IPS DF 4.7 (cell line): Measurements from ENCODE around the gene AHCYL2.
"Not testable (repeated sequence)": the region's sequence is repeated elsewhere in the genome, so short reads cannot be mapped to it uniquely, and the experiment has no call there.

ENCODE experiments used
- DNase-seq: peaks from one replicate; pipeline ENCODE4 v3.0.0-alpha.2; 2013; ENCODE audit warnings: low spot score; ENCODE audit errors: extremely low read depth

AHCYL2 gene

DNA sequence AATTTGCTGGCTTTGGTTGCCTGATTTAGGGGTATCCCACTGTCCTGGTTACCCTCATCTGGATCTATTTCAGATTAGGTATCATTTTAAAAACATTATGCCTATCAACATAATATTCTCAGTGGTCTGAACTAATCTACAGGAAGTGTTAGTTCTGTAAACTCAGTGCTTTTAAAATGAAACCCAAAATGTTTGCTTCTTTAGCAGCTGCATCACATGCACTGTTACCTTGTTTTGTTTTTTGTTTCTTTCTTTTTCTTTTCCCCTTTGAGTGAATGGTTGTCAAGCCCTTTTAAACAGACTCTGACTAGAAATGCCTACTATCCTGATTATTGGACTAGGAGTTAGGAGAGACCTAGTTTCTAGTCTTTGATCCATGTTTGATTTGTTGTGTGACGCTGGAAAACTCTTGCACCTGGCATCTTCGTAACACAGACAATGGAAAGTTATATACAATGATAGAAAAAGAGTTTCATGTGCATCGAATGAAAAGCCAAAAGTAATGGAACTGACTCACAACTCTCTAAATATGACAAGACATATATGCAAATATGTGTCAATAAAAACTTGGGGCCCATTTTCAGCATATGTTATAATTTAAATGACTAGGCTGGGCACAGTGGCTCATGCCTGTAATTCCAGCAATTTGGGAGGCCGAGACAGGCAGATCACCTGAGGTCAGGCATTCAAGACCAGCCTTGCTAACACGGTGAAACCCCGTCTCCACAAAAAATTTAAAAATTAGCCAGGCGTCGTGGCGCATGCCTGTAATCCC lies 157.1 kb downstream of the AHCYL2 start:
- no peak for DNase-seq

DNA sequence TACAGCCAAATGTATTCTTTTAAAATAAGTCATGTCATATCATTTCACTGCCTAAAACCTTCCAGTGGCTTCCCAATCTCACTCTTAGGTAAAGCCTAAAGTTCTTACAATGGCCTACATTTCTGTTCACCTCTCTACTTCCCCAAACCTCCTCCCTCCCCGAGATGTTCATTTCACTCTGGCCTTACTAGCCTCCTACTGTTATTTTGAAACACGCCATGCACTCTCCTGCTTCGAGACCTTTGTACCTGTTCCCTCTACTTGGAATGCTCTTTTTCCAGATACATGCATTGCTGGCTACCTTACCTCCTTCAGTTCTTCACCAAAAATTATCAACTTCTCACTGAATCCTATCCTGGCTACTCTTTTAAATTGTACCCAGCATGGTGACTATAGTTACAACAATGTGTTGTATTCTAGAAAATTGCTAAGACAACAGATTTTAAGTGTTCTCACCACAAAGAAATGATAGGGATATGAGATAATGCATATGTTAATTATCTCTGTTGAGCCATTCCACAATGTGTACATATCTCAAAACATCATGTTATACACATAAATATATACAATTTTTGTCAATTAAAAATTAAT lies 158.8 kb downstream of the AHCYL2 start:
- no peak for DNase-seq

DNA sequence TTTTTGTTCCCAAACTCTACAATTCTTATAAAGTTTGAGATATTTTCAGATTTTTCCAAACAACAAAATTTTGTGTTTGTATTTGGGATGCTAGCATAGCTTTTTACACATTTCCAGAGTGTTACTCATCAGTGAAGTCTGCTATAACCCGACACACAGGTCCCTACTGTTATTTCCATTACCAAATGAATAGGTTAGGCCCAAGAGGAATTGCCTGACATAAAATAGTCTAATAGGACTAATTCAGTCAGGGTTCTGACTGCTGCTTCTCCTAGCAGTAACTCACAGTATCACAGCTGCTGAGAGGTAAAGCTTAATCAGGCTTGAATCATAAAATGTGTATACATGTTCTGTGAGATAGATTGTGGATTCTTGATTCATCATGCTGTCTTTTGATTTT lies 160.3 kb downstream of the AHCYL2 start:
- DNase-seq = no peak

DNA sequence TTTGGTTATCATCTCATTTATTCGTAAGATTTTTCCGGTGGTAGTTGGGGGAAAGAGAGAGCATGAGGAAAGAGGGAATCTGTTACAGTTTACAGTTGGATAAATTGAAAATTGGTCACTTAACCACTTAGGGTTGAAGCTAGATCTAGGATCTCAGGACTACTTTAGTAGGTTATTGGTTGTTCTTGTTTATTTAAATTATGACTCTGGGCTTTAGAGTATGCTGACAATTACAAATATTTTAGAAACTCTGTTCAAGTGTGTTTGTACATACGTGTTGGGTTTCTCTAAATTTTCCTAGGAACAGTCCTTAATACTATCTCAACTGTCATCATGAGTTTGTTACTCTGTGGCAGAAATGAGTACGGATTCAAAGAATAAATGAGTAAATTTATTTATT lies 160.8 kb downstream of the AHCYL2 start:
- DNase-seq = no peak

DNA sequence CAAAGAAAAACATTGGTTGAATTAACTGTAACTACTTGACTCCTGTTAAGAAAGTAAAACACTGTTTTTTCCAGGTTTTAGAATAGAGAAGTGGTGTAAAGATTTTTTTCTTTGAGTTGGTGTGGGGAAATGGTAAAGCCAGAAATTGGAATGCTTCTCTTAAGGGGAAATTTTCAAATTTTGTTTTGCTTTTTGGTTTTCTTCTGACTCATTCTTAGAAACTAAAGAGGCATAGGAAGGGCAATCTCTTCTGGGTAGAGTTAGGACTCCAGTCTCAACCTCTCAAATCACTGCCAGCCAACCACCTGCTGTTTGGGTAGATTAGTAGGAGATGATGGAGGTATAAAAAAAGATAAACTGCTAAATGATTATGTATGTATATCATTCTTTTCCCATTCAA lies 161.7 kb downstream of the AHCYL2 start:
- DNase-seq = no peak

DNA sequence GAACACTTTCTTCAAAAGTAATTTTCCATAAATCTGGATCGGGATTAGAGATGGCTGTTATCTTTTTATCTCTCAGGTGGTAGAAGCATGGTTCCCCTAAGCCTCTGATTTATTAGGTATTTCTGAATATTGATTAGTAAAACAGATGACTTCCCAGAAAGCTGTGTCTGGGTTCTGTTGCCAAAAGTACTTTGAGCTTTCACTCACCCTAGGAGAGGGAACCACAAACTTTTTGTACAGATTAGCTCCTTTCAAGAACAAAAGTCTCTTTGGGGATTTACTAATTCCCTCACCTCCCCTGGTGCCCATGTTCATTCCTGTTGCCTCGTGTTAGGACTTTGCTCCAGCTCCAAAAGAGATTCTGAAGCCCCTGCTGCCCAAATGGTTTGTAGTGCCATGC lies 162.7 kb downstream of the AHCYL2 start:
- no peak for DNase-seq

DNA sequence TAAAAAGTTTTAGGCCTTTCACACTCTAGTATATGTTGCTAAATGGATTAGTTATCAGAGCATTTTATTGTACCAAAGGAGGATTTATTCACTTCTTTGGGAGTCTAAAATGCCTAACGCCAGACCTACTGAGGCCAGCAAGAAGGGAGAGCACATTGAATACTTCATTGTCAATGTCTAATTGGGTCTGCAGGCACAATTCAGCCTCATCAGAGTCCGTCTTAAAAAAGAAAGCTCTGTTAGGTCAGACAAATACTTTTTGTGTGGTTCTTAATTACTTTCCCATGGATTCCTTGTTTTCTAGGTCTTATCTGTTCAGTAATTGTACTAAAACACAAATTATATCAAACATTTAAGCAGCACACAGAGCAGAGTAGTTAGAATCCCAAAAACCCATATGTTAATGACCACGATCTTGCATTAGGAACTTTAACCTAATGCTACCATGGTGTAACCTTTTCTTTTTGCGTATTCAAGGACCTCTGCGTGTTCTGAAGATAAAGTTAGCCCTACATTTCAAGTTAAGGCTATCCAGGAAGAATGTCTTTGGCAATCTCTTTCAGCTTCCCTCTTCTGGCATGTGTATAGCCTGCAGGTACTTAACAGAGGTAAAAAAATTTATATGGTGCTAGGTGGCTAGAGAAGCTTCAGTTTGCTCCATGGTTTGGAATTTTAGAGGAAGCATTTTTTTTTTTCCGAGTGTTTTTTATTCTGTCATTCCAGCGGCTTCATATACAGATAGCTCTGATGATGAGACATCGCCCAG lies 163.7 kb downstream of the AHCYL2 start:
- DNase-seq = no peak

DNA sequence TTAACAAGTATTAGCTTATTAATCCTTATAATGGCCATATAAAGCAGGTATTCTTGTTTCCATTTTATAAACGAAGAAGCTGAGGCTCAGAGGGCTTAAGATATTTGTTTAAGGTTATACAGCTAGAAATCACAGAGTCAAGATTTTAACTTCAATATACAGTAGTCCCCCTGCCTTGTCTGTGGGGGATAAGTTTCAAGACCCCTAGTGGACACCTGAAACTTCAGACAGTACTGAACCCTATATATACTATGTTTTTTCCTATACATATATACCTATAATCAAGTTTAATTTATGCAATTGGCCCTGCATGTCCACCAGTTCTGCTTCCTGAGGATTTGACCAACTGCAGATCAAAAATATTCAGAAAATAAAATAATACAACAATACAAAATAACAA lies 165.0 kb downstream of the AHCYL2 start:
- DNase-seq = no peak

DNA sequence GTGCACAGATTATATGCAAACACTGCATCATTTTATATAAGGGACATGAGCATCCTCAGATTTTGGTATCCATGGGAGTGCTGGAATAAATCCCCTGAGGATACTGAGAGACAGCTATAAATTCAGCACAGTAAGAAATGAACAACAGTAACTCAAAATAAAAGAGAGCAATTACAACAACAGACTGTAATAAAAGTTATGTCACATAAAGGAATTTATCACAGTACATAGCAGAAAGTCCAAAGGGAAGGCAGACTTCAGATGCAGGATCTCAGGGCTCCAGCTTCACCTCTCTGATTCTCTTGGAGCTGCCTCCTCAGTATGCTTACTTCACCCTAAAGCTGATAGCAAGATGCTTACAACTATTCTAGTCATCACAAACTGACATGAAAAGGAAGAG lies 165.5 kb downstream of the AHCYL2 start:
- DNase-seq = no peak

DNA sequence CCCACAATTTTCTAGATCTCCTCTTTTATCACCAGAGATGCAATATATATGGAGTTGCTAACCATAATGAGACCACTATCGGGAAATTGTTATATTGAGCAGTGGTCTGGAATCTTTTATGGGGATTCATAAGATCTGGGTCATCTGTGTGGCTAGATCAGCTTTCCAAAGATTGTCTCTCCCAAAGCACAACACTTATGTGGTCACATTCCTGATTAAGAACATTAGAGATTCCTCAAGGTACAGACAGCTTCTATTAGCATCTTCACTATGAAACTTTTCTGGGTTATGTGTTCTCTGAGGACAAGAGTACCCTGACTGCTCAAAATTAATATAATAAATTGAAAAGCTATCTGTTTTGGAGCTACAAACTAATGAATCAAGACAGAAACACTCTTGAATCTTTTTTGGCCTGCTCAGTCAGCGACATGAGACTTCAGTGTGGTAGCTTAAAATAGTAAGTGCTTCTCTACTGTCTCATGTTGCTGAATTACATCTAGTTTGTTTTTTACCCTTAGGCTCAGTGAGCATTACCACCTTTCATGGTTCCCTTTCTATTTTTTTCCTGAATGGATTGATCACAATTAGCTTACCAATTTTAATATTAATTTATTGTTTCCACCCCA lies 166.8 kb downstream of the AHCYL2 start:
- DNase-seq = no peak

DNA sequence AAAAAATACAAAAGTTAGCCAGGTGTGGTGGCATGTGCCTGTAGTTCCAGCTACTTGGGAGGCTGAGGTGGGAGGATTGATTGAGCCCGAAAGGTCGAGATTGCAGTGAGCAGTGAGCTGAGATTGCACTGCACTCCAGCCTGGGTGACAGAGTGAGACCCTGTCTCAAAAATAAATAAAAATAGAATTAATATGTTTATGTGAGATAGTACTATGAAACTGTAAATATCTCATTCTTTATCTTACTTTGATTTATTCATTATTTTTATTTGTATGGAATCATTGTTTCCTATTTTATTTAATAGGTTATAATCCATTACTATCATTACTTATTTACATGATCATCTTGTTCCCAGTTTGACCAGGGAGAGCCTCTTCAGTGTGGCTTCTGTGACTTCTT lies 168.4 kb downstream of the AHCYL2 start:
- DNase-seq = no peak

DNA sequence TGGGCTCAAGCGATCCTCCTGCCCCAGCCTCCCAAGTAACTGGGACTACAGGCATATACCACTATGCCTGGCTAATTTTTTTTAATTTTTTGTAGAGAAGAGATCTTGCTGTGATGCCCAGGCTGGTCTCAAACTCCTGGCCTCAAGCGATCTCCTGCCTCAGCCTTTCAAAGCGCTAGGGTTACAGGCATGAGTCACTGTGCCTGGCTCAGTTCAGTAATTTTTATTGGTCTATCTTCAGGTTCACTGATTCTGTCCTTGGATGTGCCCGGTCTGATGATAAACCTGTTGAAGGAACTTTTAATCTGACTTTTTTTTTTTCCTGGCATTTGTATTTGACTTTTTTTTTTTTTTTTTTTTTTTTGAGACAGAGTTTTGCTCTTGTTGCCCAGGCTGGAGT lies 169.3 kb downstream of the AHCYL2 start:
- DNase-seq = no peak

DNA sequence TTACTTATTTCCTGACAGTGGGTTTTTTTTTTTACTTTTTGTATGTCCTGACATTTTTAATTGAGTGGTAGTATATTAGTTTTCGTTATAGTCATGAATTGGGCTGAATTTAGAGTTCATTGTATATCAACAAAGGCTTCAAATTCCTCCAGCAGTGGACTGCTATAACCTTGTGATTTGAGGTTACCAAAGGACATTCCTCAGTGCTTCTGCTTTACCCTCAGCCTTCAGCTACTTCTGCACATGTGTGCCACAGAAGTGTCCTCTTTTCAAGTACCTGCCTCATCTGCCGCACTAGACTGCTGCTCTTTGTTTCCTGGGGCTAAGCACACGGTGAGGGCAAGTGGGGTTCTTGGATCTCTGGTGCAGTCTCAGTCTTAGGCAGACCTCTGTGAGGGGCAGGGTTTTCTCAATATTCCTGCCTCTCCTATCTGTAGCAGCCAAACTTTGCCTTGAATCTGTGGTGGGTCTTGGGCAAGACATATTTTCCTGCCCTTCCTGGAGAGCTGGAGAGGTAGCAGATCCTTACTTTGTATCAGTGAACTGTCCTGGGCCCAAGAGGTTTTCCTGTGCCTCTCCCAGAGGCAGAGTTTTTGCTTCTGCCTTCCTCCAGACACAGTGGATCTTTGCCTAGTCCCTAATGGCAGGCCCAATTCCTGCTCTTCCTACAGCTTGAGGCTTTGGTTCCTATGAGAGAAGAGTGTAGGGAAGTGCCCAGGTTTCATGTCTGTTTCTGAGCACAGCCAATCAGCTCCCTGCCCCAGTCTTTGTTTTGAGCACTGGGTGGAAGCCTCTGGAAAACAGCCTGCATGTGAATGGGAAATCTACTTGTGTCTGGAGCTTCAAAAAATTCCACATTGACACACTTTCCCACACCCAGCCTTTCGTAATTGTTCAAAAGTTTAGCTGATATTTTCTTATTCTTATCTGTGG lies 170.4 kb downstream of the AHCYL2 start:
- no peak for DNase-seq

DNA sequence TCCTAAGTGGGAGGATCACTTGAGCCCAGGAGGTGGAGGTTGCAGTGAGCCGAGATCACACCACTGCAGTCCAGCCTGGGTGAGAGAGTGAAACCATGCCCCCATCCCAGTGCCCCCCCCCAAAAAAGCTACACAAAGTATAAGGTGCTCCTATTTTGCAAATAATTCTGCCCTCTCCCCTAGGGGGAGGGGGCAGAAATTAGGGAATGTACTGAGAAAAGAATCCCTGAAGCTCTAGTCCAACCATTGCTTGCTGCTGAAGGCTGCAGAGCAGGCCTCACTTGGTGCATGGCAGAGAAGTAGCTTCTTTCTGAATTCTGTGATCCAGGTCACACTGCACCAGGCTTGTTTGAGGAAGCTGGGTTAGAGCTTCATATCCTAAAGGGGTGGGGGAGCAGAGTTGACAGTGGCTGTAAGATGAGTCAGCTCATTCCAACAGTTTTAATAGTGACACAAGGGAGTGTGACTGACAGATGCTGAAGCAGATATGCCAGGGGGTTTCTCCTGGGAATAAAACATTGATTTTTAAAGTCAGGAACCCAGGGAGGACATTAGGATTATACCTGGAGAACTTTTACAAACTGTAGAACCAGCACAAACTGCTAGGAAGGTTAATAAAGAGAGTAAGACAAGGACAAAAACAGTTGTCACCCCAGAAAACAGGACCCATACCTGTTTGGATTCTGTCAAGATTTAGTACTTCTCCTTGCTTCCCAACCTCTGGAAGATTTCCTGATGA lies 176.6 kb downstream of the AHCYL2 start:
- DNase-seq = no peak

DNA sequence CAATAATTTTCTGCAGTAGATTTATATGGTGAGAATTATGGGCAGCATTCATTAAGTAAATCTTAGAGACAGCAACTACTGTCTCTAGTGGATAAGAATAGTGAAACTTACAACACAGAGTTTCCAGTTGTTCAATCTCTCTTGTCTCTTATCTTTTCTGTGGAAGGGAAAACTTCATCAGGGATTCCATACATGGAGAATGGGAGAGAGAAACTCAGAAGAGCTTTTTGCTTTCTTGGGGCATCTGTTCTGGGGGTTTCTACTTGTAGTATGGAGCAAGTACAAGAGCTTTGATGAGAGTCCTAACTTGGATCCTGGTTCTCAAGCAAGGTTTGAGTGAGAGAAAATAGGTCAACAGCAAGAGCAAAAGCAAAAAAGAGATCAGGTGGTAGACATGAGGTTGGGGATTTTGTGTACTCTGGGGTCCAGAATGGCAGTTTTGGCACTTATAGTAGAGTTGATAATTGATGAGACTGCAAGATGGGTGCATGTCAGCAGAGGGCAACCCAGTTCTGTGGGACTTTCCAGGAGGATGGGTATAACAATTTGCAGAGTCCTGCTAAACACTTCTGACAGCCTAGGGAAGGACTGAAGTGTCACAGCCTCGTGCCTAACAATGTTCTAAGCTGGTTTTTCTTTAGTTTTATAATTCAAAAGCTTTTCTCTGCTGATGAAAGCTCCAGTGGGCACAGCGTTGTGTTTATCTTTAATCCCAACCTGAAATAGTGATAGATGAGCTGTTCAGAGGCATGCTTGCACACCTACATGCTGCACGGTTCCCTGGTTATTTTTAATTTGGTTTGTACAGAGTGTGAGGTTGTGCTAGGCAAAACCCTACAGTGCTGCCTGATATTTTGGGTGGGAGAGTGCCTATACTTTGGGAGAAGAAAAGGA lies 177.4 kb downstream of the AHCYL2 start:
- no peak for DNase-seq

DNA sequence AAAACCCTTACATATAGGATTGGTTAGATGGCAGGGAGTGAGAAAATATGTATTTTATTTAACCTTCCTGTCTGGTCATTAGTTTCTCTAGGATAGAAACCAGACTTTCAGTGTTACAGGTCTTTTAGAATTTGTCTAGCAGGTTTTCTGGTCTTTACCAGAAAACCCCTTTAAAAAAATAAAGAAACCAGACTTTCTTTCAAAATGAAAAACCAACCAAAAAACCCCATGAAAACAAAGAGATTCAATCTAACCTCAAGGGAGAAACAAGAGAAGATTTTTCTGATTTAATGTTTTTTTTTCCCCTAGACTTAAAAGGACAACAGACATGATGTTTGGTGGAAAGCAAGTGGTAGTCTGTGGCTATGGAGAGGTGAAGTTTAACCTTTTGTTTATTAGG lies 180.7 kb downstream of the AHCYL2 start:
- DNase-seq = no peak

DNA sequence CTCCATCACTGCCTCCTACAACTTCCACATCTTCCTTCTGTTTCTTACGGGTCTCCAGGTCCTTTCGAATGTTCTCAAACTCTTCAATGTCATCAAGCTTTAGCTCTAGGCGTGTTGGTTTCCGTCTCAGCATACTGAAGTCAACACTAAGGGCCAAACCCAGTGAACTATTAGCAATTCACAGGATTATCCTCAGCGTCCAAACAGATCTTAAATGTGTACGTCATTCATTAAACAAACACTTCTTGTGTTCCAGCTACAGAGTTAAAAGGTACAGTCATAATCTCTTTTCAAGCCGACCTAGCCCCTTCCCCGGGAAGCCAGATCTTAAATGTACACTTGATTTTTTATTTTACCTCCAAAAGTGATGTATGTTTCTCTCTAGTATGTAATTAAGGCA lies 185.4 kb downstream of the AHCYL2 start:
- not testable (repeated sequence) for DNase-seq

DNA sequence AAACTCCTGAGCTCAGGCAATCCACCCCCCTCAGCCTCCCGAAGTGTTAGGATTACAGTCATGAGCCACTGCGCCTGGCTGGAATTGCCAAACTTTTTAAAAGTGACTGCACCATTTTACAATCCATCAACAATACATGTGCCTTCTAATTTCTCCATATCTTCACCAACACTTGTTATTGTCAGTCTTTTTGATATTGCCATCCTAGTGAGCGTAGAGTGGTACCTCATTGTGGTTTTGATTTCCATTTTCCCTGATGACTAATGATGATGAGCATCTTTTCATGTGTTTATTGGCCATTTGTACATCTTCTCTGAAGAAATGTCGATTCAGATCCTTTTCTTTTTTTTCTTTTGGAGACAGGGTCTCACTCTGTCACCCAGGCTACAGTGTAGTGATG lies 187.7 kb downstream of the AHCYL2 start:
- DNase-seq = no peak

DNA sequence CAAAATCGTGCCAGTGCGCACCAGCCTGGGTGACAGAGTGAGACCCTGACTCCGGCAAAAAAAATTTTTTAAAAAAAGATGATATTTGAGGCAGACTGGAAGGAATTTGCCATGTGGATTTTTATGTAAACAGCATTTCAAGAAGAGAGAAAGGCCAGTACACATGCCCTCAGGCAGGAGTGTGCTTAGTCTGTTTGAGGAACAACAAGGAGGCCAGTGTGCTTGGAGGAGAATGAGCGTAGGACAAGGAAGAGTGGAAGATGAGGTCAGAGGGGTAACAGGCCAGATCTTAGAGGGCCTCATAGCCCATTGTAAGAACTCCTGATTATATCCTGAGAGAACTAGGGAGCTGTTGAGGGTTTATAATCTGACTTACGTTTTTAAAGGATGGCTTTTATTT lies 192.2 kb downstream of the AHCYL2 start:
- no peak for DNase-seq
